ENCODE measurements around the gene DPP6.
"Not testable (repeated sequence)": the region's sequence is repeated elsewhere in the genome, so short reads cannot be mapped to it uniquely, and the experiment has no call there.

DNA sequence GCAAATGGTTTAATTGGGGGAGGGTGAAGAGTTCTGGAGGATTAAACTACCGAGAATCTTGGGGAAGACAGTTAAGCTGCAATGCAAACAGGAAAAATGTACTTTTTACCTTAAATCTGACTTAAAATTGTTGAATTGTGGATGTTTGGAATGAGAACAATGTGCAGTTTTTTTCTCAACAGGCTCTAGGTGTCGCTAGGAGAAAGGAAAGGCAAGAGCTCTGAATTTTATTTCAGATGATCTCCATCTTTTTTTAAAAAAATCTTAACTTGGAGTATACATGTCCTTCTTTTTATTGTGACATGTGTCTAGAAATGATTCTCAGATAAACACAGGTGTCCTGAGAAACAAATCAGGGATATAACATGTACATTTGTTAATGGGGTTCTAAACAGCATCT lies 2.5 kb downstream of the DPP6 start:
- TF ChIP-seq, protein P1, sequence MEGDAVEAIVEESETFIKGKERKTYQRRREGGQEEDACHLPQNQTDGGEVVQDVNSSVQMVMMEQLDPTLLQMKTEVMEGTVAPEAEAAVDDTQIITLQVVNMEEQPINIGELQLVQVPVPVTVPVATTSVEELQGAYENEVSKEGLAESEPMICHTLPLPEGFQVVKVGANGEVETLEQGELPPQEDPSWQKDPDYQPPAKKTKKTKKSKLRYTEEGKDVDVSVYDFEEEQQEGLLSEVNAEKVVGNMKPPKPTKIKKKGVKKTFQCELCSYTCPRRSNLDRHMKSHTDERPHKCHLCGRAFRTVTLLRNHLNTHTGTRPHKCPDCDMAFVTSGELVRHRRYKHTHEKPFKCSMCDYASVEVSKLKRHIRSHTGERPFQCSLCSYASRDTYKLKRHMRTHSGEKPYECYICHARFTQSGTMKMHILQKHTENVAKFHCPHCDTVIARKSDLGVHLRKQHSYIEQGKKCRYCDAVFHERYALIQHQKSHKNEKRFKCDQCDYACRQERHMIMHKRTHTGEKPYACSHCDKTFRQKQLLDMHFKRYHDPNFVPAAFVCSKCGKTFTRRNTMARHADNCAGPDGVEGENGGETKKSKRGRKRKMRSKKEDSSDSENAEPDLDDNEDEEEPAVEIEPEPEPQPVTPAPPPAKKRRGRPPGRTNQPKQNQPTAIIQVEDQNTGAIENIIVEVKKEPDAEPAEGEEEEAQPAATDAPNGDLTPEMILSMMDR (conservative IDR thresholded peaks at IDR 0.05; ENCODE audit: low read depth, low read length), result not testable (repeated sequence)
- not testable (repeated sequence) for TF ChIP-seq EZH2 (IDR thresholded peaks at IDR 0.05; ENCODE audit: borderline replicate concordance, low read depth, low read length, poor library complexity, severe bottlenecking)

Measured in A673 (cell line).